GM12865 (cell line): Measurements from ENCODE around the gene WWTR1.

Experiments used
- DNase-seq: peaks from one replicate; pipeline ENCODE4 v3.0.0; 2010; ENCODE audit warnings: low read depth
- H3K4me3 ChIP-seq: 2 replicates; pipeline ENCODE4 v1.5.1; 2011; ENCODE audit warnings: mild to moderate bottlenecking, low read depth, low read length, control low read depth
- CTCF ChIP-seq: IDR thresholded peaks from 2 replicates; pipeline ENCODE4 v1.5.1; 2011; ENCODE audit warnings: low read length, control low read depth, low read depth, inconsistent platforms; ENCODE audit not compliant: insufficient read depth; ENCODE audit errors: missing control alignments

Gene WWTR1

DNA sequence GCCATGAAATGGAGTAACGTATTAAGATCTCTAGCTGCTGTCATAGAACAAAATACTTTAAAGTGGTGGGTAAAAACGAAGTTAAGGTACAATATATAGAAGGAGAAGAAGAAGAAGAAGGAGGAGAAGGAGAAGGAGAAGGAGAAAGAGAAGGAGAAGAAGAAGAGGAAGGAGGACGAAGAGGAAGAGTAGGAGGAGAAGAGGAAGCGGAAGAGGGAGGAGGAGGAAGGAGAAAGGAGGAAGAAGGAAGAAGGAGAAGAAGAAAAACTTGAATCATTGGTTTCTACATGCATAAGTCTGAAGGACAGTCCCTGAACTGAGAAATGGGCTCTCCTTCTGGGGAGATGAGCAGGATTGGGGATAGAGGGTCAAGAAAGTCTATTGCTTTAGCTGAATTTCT, 22.4 kb downstream of the WWTR1 start:
- DNase-seq: no peak
- no peak overlapping the region for H3K4me3 ChIP-seq
- TF ChIP-seq CTCF: no peak

- no peak for DNase-seq
- TF ChIP-seq CTCF: no peak
- H3K4me3 ChIP-seq: no peak overlapping the region
Measured at GRCh38 chr3:149634573-149634972, 23.3 kb downstream of the WWTR1 start.

GRCh38 chr3:149634072-149634471, 23.8 kb downstream of the WWTR1 start:
- no peak for TF ChIP-seq CTCF
- H3K4me3 ChIP-seq: no peak overlapping the region

GRCh38 chr3:149632225-149632624, 25.6 kb downstream of the WWTR1 start:
- DNase-seq: no peak
- no peak overlapping the region for H3K4me3 ChIP-seq
- TF ChIP-seq CTCF: no peak

More at GRCh38 chr3:149634072-149634471, 23.8 kb downstream of the WWTR1 start:
- no peak for DNase-seq

- H3K4me3 ChIP-seq: no peak overlapping the region
- TF ChIP-seq CTCF: no peak
- no peak for DNase-seq
Measured at GRCh38 chr3:149630806-149631205, 27.0 kb downstream of the WWTR1 start.

DNA sequence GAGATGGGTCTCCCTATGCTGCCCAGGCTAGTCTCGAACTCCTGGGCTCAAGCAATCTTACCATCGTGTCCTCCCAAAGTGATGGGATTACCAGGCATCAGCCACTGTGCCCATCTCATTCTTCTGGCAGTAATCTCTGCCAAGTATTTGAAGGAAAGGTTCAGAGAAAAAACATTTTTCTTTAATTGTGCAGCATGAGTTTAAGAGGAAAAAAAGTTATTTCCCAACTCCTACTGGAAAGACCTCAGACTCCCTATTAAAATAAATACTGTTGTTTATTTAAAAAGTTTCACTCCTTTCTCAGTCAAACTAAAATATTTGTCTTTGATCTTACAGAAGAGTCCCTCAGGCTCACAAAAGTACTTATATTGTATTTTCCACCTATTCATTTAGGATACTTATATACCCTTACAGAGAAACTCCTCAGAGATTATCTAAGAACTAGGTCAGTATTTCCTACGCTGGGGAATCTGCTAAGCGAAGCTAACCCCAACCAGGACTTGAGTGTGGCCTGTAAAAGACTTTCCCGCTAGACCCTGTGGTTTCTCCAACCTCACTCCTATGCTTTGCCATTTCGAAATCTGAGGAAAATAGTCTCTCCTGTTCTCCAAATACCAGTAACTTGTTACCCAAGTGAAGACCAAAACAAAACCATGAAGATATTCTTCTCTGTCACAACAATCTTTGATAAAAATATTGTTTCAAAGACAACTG, 28.7 kb downstream of the WWTR1 start:
- TF ChIP-seq CTCF: no peak
- no peak for DNase-seq
- no peak overlapping the region for H3K4me3 ChIP-seq

- TF ChIP-seq CTCF: no peak
- DNase-seq: no peak
- no peak overlapping the region for H3K4me3 ChIP-seq
Measured at GRCh38 chr3:149626671-149627070, 31.2 kb downstream of the WWTR1 start.
